Spleen (tissue), 11 donors: ENCODE results near the gene SLC9A3. TPM values are rescaled to one million over a fixed set of nuclear protein-coding genes. Genes with fewer than 3 reads are reported as not detected.

Experiments
- DNase-seq: peaks from one replicate; pipeline ENCODE4 v3.0.0-alpha.2; 2020
- H3K27ac ChIP-seq, 8 donors: fragments of 200-600 bp; sonication (generic) in 7 of 8; 1 replicate in 4 of 8; 2 replicates in 4 of 8; pipeline versions ENCODE4 v1.5.0 to v1.8.0; 2016 to 2021; ENCODE audit warnings: inconsistent platforms in 4 of 8, mild to moderate bottlenecking in 4 of 8, moderate library complexity in 1 of 8
- H3K27me3 ChIP-seq, 7 donors: fragments of 200-600 bp; sonication (generic) in 6 of 7; replicated peaks in 1 of 7; 1 replicate in 4 of 7; 2 replicates in 3 of 7; pipeline versions ENCODE4 v1.5.0 to v1.8.0; 2016 to 2021; ENCODE audit warnings: inconsistent platforms in 3 of 7, mild to moderate bottlenecking in 1 of 7
- H3K36me3 ChIP-seq, 6 donors: fragments of 200-600 bp; sonication (generic) in 5 of 6; 1 replicate in 4 of 6; 2 replicates in 2 of 6; pipeline versions ENCODE4 v1.5.0 to v1.8.0; 2016 to 2021; ENCODE audit warnings: inconsistent platforms in 2 of 6
- H3K4me1 ChIP-seq, 6 donors: fragments of 200-600 bp; sonication (generic) in 5 of 6; 1 replicate in 3 of 6; 2 replicates in 3 of 6; pipeline versions ENCODE4 v1.5.0 to v1.8.0; 2016 to 2021; ENCODE audit warnings: inconsistent platforms in 3 of 6
- H3K4me3 ChIP-seq, 8 donors: fragments of 200-600 bp; sonication (generic) in 7 of 8; 1 replicate in 4 of 8; 2 replicates in 4 of 8; pipeline versions ENCODE4 v1.5.0 to v1.8.0; 2016 to 2021; ENCODE audit warnings: inconsistent platforms in 4 of 8, mild to moderate bottlenecking in 4 of 8, moderate library complexity in 2 of 8
- H3K9me3 ChIP-seq, 8 donors: fragments of 200-600 bp; sonication (generic) in 7 of 8; 1 replicate in 4 of 8; 2 replicates in 4 of 8; pipeline versions ENCODE4 v1.5.0 to v1.8.0; 2016 to 2021; ENCODE audit warnings: inconsistent platforms in 4 of 8
- POLR2A ChIP-seq, 3 donors: fragments of 450-650 bp; IDR thresholded peaks; one replicate each; pipeline ENCODE4 v1.5.1; 2017; ENCODE audit warnings: antibody characterized with exemption in 3 of 3, mild to moderate bottlenecking in 1 of 3
- POLR2AphosphoS5 ChIP-seq, 3 donors: sonication (generic); formaldehyde crosslinking; IDR thresholded peaks; one replicate each; pipeline ENCODE4 v1.5.1; 2017; ENCODE audit warnings: antibody characterized with exemption in 3 of 3
- WGBS, 5 donors: extraction: QIAGEN DNeasy Blood & Tissue Kit in 3 of 5; methylation state at CpG; one replicate each; pipeline versions ENCODE4 v1.1.5 to v1.1.7; 2013 to 2018; 5-methylcytosine and 5-hydroxymethylcytosine counted together
- intact Hi-C: fragments of 100-400 bp; cut with DNase I; formaldehyde crosslinking; loops from one replicate; pipeline ENCODE4 v1.15.0; 2023; ENCODE audit warnings: low total_unique reads
- polyA plus RNA-seq, 3 donors: library from polyadenylated mRNA; stranded (reverse); fragments of 200-250 nt; gene quantifications; one replicate each; pipeline ENCODE4 v1.2.1, GENCODE V29; 2013
- total RNA-seq, 7 donors: library from RNA; depleted of rRNA in 3 of 7; stranded (reverse); fragments of >200 nt in 3 of 7; fragmentation: NEBNext Ultra II Directional in 4 of 7; extraction: Animal tissue kit (Norgen Biotek cat#: 25700) in 4 of 7; gene quantifications; one replicate each; pipeline versions ENCODE4 v1.1.0 to v1.2.1, GENCODE V29; 2016 to 2021
- TF ChIP-seq, protein P1 (sequence below), 11 experiments: fragments of 200-600 bp in 7 of 11; fragments of 450-650 bp in 4 of 11; sonication (generic) in 4 of 11; IDR thresholded peaks in 8 of 11; conservative IDR thresholded peaks in 3 of 11; 1 replicate in 7 of 11; 2 replicates in 4 of 11; pipeline versions ENCODE4 v1.4.0 to v1.8.0; 2016 to 2021; ENCODE audit warnings: antibody characterized with exemption in 11 of 11, inconsistent platforms in 4 of 11, mild to moderate bottlenecking in 1 of 11
- donor health status: healthy with polysubstance abuse.
- donor health status: DM: no; HTN: no; CAD: no; lungs with moderate emphysema.
- donor health status: DM: no; HTN: no; CAD: no.
- donor health status: Bipolar disorder and iron deficiency.
- donor health status: healthy.
- donor health status: DM: no; HTN: no; CAD: no.
- donor health status: DM: yes; HTN: yes; CAD: no.

The SLC9A3 gene
- total and polyA plus RNA-seq, 10 donors, result 1.0 to 3.2 (median 1.5) TPM

GRCh38 chr5:514101-514485 is 10.2 kb downstream of the SLC9A3 start:
- H3K27ac ChIP-seq, result no peak overlapping the region
- TF ChIP-seq POLR2AphosphoS5 (IDR thresholded peaks at IDR 0.05), result no peak
- TF ChIP-seq, protein P1, sequence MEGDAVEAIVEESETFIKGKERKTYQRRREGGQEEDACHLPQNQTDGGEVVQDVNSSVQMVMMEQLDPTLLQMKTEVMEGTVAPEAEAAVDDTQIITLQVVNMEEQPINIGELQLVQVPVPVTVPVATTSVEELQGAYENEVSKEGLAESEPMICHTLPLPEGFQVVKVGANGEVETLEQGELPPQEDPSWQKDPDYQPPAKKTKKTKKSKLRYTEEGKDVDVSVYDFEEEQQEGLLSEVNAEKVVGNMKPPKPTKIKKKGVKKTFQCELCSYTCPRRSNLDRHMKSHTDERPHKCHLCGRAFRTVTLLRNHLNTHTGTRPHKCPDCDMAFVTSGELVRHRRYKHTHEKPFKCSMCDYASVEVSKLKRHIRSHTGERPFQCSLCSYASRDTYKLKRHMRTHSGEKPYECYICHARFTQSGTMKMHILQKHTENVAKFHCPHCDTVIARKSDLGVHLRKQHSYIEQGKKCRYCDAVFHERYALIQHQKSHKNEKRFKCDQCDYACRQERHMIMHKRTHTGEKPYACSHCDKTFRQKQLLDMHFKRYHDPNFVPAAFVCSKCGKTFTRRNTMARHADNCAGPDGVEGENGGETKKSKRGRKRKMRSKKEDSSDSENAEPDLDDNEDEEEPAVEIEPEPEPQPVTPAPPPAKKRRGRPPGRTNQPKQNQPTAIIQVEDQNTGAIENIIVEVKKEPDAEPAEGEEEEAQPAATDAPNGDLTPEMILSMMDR (IDR thresholded peaks at IDR 0.05 in 8 of 11, conservative IDR thresholded peaks at IDR 0.05 in 3 of 11), result no peak
- TF ChIP-seq POLR2A (IDR thresholded peaks at IDR 0.05), result no peak
- intact Hi-C loops, result no loop called here
- no peak overlapping the region for H3K4me3 ChIP-seq
- 68 to 83% (median 74%) methylated on average over 6 to 12 of the region's 12 CpGs for WGBS, 5 donors
- H3K4me1 ChIP-seq, result peaks cover 0 to 5% (median 0%) of the 10 kb centered on the region in 6 donors
- no peaks in the 10 kb centered on the region for H3K36me3 ChIP-seq
- H3K27me3 ChIP-seq, result peaks cover 0 to 89% (median 29%) of the 10 kb centered on the region in 7 donors
- no peak for DNase-seq
- H3K9me3 ChIP-seq, result no peaks in the 10 kb centered on the region

DNA sequence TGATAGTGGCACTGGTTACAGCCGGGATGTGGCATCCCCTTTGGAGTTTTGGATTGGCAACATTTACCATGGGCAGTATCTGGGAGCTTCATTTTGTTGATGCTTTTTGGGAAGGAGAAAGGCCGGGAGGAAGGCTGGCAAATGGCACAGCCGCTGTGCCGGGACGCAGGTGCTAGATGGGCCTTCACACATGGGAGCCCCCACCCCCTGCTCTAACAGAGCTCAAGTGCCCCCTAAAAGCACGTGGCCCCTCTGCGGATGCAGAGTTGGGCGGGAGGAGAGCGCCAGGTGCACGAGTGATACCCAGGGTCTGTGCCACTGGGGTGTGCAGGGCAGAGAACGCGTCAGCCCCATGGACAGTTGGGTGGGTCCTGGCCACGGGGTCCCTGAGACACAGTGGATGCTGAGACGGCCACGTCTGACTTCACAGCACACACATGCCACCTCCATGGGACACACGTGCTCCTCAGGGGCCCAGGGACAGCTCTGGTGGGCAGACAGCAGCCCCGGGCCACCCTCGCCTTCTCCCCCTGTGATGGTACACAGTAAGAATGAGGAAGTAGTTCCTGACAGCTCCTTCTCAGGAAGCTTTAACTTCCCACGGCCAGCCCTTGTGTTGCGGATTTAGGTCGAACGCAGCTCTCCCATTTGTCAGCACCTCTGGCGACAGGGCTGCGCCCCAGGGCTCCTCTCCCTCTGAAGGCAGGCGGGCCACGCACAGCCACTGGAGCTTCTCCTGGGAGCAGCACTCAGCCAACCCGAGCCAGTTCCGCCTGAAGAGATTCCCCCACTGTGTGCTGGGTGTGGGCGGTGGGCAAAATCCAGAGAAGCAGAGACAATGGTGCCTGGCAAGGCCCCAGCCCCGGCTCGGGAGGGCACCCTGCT is 10.8 kb downstream of the SLC9A3 start:
- no peak for DNase-seq
- H3K9me3 ChIP-seq, result no peaks in the 10 kb centered on the region
- H3K4me1 ChIP-seq, result peaks cover 0 to 5% (median 0%) of the 10 kb centered on the region in 6 donors
- H3K27me3 ChIP-seq, result peaks cover 0 to 86% (median 26%) of the 10 kb centered on the region in 7 donors
- no peaks in the 10 kb centered on the region for H3K36me3 ChIP-seq
- intact Hi-C loops, result no loop called here
- H3K4me3 ChIP-seq, result no peak overlapping the region
- H3K27ac ChIP-seq, result no peak overlapping the region
- TF ChIP-seq POLR2AphosphoS5 (IDR thresholded peaks at IDR 0.05) (no peak), POLR2A (IDR thresholded peaks at IDR 0.05) (no peak)
- TF ChIP-seq, protein P1 (IDR thresholded peaks at IDR 0.05 in 8 of 11, conservative IDR thresholded peaks at IDR 0.05 in 3 of 11), result no peak
- WGBS, 5 donors, result 56 to 60% (median 58%) methylated on average over 21 to 31 of the region's 31 CpGs

DNA sequence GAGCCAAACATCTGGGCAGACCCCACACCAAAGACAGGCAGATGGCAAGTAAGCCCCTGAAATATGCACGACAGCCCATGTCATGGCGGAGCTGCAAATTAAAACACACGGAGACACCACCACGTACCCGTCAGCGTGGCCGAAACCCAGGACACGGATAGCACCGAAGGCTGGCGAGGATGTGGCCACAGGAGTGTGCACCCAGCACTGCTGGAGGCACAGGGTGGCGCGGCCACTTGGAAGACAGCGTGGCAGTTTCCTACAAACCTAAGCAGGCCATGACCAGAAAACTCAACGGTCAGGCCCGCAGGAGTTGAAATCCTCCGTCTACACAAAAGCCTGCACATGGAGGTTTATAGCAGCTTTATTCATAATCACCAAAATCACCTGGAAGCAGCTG is 12.8 kb downstream of the SLC9A3 start:
- peaks cover 0 to 69% (median 22%) of the 10 kb centered on the region in 7 donors for H3K27me3 ChIP-seq
- WGBS, 5 donors, result 90 to 95% (median 91%) methylated on average over 16 of the region's 16 CpGs
- H3K27ac ChIP-seq, result no peak overlapping the region
- no peak for DNase-seq
- intact Hi-C loops, result no loop called here
- H3K36me3 ChIP-seq, result no peaks in the 10 kb centered on the region
- no peaks in the 10 kb centered on the region for H3K9me3 ChIP-seq
- H3K4me3 ChIP-seq, result no peak overlapping the region
- peaks cover 0 to 5% (median 0%) of the 10 kb centered on the region in 6 donors for H3K4me1 ChIP-seq
- TF ChIP-seq, protein P1 (IDR thresholded peaks at IDR 0.05 in 8 of 11, conservative IDR thresholded peaks at IDR 0.05 in 3 of 11), result no peak
- no peak for TF ChIP-seq POLR2A (IDR thresholded peaks at IDR 0.05)
- TF ChIP-seq POLR2AphosphoS5 (IDR thresholded peaks at IDR 0.05), result no peak

- Histone ChIP-seq H3K27me3 (peaks cover 0 to 71% (median 23%) of the 10 kb centered on the region in 7 donors), H3K27ac (no peak overlapping the region), H3K36me3 (no peaks in the 10 kb centered on the region), H3K4me3 (no peak overlapping the region), H3K9me3 (no peaks in the 10 kb centered on the region), H3K4me1 (peaks cover 0 to 5% (median 0%) of the 10 kb centered on the region in 6 donors)
- no peak for TF ChIP-seq POLR2AphosphoS5 (IDR thresholded peaks at IDR 0.05)
- TF ChIP-seq, protein P1 (IDR thresholded peaks at IDR 0.05 in 8 of 11, conservative IDR thresholded peaks at IDR 0.05 in 3 of 11), result no peak
- TF ChIP-seq POLR2A (IDR thresholded peaks at IDR 0.05), result no peak
- intact Hi-C loops, result no loop called here
- 67 to 89% (median 84%) methylated on average over 8 to 9 of the region's 9 CpGs for WGBS, 5 donors
- DNase-seq, result no peak
Measured at GRCh38 chr5:510521-510920, 13.7 kb downstream of the SLC9A3 start.
